H9 (cell line): ENCODE data around the gene RABGAP1L. TPM values are rescaled to one million over a fixed set of nuclear protein-coding genes. Genes with fewer than 3 reads are reported as not detected.

Source experiments
- DNase-seq: peaks from one replicate; pipeline ENCODE4 v3.0.0-alpha.2; 2017
- H2AFZ ChIP-seq: one replicate; pipeline ENCODE4 v1.6.1; 2013; ENCODE audit warnings: mild to moderate bottlenecking, low read length, control low read depth, moderate library complexity
- H2AK5ac ChIP-seq: 2 replicates; pipeline ENCODE4 v1.6.1; 2013; ENCODE audit warnings: low read length, control low read depth, mixed read lengths; ENCODE audit not compliant: insufficient read length
- H2BK120ac ChIP-seq: one replicate; pipeline ENCODE4 v1.6.1; 2013; ENCODE audit warnings: low read depth, mild to moderate bottlenecking, low read length, control low read depth, inconsistent platforms; ENCODE audit not compliant: poor library complexity, severe bottlenecking
- H2BK12ac ChIP-seq: 2 replicates; pipeline ENCODE4 v1.6.1; 2013; ENCODE audit warnings: low read length, control low read depth, mixed read lengths, low read depth; ENCODE audit not compliant: insufficient read length
- H2BK15ac ChIP-seq: 2 replicates; pipeline ENCODE4 v1.6.1; 2013; ENCODE audit warnings: low read depth, low read length, control low read depth
- H2BK20ac ChIP-seq: one replicate; pipeline ENCODE4 v1.6.1; 2013; ENCODE audit warnings: low read depth, mild to moderate bottlenecking, low read length, control low read depth, inconsistent platforms; ENCODE audit not compliant: poor library complexity, severe bottlenecking
- H2BK5ac ChIP-seq: 2 replicates; pipeline ENCODE4 v1.6.1; 2013; ENCODE audit warnings: low read length, control low read depth, mixed read lengths; ENCODE audit not compliant: insufficient read length
- H3K14ac ChIP-seq: 2 replicates; pipeline ENCODE4 v1.6.1; 2013; ENCODE audit warnings: low read length, control low read depth; ENCODE audit not compliant: insufficient read depth
- H3K18ac ChIP-seq: 2 replicates; pipeline ENCODE4 v1.6.1; 2013; ENCODE audit warnings: low read depth, mild to moderate bottlenecking, mixed read lengths, low read length, control low read depth; ENCODE audit not compliant: insufficient read length
- H3K23ac ChIP-seq: 2 replicates; pipeline ENCODE4 v1.6.1; 2013; ENCODE audit warnings: low read length, control low read depth, mixed read lengths, low read depth; ENCODE audit not compliant: insufficient read length
- H3K23me2 ChIP-seq: 2 replicates; pipeline ENCODE4 v1.6.1; 2013; ENCODE audit warnings: low read depth, mild to moderate bottlenecking, mixed read lengths, low read length, control low read depth; ENCODE audit not compliant: insufficient read length, poor library complexity, severe bottlenecking
- H3K27ac ChIP-seq: 2 replicates; pipeline ENCODE4 v1.5.1; 2013; ENCODE audit warnings: low read length, control low read depth, mixed read lengths, low read depth; ENCODE audit not compliant: insufficient read length
- H3K27me3 ChIP-seq: 2 replicates; pipeline ENCODE4 v1.6.1; 2013; ENCODE audit warnings: low read length, control low read depth, inconsistent platforms; ENCODE audit not compliant: insufficient read depth
- H3K4ac ChIP-seq: 2 replicates; pipeline ENCODE4 v1.6.1; 2013; ENCODE audit warnings: low read depth, mild to moderate bottlenecking, control low read depth, inconsistent platforms, low read length, moderate library complexity
- H3K4me1 ChIP-seq: 2 replicates; pipeline ENCODE4 v1.6.1; 2013; ENCODE audit warnings: low read length, control low read depth, inconsistent platforms; ENCODE audit not compliant: insufficient read depth
- H3K4me2 ChIP-seq: 2 replicates; pipeline ENCODE4 v1.6.1; 2013; ENCODE audit warnings: low read length, control low read depth, mixed read lengths; ENCODE audit not compliant: insufficient read length, insufficient read depth
- H3K56ac ChIP-seq: 2 replicates; pipeline ENCODE4 v1.6.1; 2013; ENCODE audit warnings: low read depth, mild to moderate bottlenecking, mixed read lengths, low read length, control low read depth; ENCODE audit not compliant: insufficient read length
- H3K79me1 ChIP-seq: 2 replicates; pipeline ENCODE4 v1.6.1; 2013; ENCODE audit warnings: low read depth, mild to moderate bottlenecking, moderate library complexity, low read length, control low read depth, inconsistent platforms; ENCODE audit not compliant: insufficient read depth, poor library complexity, severe bottlenecking
- H3K79me2 ChIP-seq: 2 replicates; pipeline ENCODE4 v1.6.1; 2013; ENCODE audit warnings: low read length, control low read depth, inconsistent platforms; ENCODE audit not compliant: insufficient read depth
- H3K9ac ChIP-seq: 2 replicates; pipeline ENCODE4 v1.6.1; 2013; ENCODE audit warnings: low read length, control low read depth, mixed read lengths; ENCODE audit not compliant: insufficient read length; ENCODE audit errors: extremely low read depth
- H3K9me3 ChIP-seq: one replicate; pipeline ENCODE4 v1.6.1; 2013; ENCODE audit warnings: low read depth, low read length, inconsistent platforms; ENCODE audit not compliant: control insufficient read depth
- H3T11ph ChIP-seq: one replicate; pipeline ENCODE4 v1.6.1; 2013; ENCODE audit warnings: mild to moderate bottlenecking, low read length, control low read depth, inconsistent platforms
- H4K20me1 ChIP-seq: one replicate; pipeline ENCODE4 v1.6.1; 2013; ENCODE audit not compliant: control insufficient read depth, insufficient read length, insufficient read depth
- H4K5ac ChIP-seq: 2 replicates; pipeline ENCODE4 v1.6.1; 2013; ENCODE audit warnings: low read depth, mild to moderate bottlenecking, mixed read lengths, low read length, control low read depth; ENCODE audit not compliant: insufficient read length
- H4K8ac ChIP-seq: replicated peaks from 2 replicates; pipeline ENCODE4 v1.6.1; 2013; ENCODE audit warnings: low read length, control low read depth, mixed read lengths, low read depth; ENCODE audit not compliant: insufficient read length
- H4K91ac ChIP-seq: 2 replicates; pipeline ENCODE4 v1.6.1; 2013; ENCODE audit warnings: low read depth, mild to moderate bottlenecking, moderate library complexity, mixed read lengths, low read length, control low read depth; ENCODE audit not compliant: insufficient read length
- H3K27ac Mint-ChIP-seq, 3 experiments: 2 replicates in 2 of 3; 3 replicates in 1 of 3; pipeline ENCODE4 v1.8.0; 2020 to 2021; ENCODE audit warnings: mixed read lengths in 3 of 3, mild to moderate bottlenecking in 1 of 3, moderate library complexity in 1 of 3
- H3K27me3 Mint-ChIP-seq: 2 replicates; pipeline ENCODE4 v1.8.0; 2021; ENCODE audit warnings: low read depth, mild to moderate bottlenecking, moderate library complexity, mixed read lengths
- H3K36me3 Mint-ChIP-seq, 3 experiments: 2 replicates in 2 of 3; 3 replicates in 1 of 3; pipeline ENCODE4 v1.8.0; 2020 to 2021; ENCODE audit warnings: low read depth in 3 of 3, mixed read lengths in 3 of 3; ENCODE audit not compliant: insufficient read depth in 1 of 3
- H3K4me1 Mint-ChIP-seq, 2 experiments: 2 replicates each; pipeline ENCODE4 v1.8.0; 2020; ENCODE audit warnings: mixed read lengths in 2 of 2
- H3K4me3 Mint-ChIP-seq, 2 experiments: 2 replicates in 1 of 2; 3 replicates in 1 of 2; pipeline ENCODE4 v1.8.0; 2020 to 2021; ENCODE audit warnings: mild to moderate bottlenecking in 2 of 2, mixed read lengths in 2 of 2, moderate library complexity in 1 of 2
- H3K9me3 Mint-ChIP-seq, 2 experiments: 2 replicates in 1 of 2; 3 replicates in 1 of 2; pipeline ENCODE4 v1.8.0; 2020; ENCODE audit warnings: mild to moderate bottlenecking in 2 of 2, mixed read lengths in 2 of 2, moderate library complexity in 1 of 2
- CTCF ChIP-seq: fragments of 200-600 bp; sonication (generic); conservative IDR thresholded peaks from 3 replicates; pipeline ENCODE4 v1.8.0; 2021; ENCODE audit warnings: antibody characterized with exemption, mild to moderate bottlenecking
- WGBS: extraction: QIAGEN DNeasy Blood & Tissue Kit; methylation state at CpG from one replicate; pipeline ENCODE4 v1.1.7; 2013; ENCODE audit warnings: missing lambda C conversion rate, low lambda C conversion rate, mixed read lengths; ENCODE audit not compliant: insufficient read length; ENCODE audit errors: extremely low coverage; 5-methylcytosine and 5-hydroxymethylcytosine counted together
- total RNA-seq: library from RNA; stranded (reverse); gene quantifications from 2 replicates; pipeline ENCODE4 v1.2.1, GENCODE V29; 2021

The RABGAP1L gene
- total RNA-seq, 1 experiment from 2014 or later, result 147 TPM

- no peak overlapping the region for H2AFZ ChIP-seq
- Mint-ChIP-seq H3K27ac (no peak overlapping the region), H3K4me3 (no peak overlapping the region), H3K4me1 (peaks cover 8 to 10% of the 10 kb centered on the region in 2 experiments), H3K36me3 (no peaks in the 10 kb centered on the region), H3K27me3 (no peaks in the 10 kb centered on the region), H3K9me3 (no peaks in the 10 kb centered on the region)
- H3K9ac ChIP-seq, result no peak overlapping the region
- no CpG with 5 or more reads among the region's 5 CpGs for WGBS
- no peak overlapping the region for H3K23ac ChIP-seq
- H3K14ac ChIP-seq, result no peak overlapping the region
- H2BK20ac ChIP-seq, result no peak overlapping the region
- H3K9me3 ChIP-seq, result no peaks in the 10 kb centered on the region
- no peaks in the 10 kb centered on the region for H4K20me1 ChIP-seq
- TF ChIP-seq CTCF, result no peak
- H3T11ph ChIP-seq, result no peak overlapping the region
- no peaks in the 10 kb centered on the region for H3K79me1 ChIP-seq
- H3K79me2 ChIP-seq, result no peaks in the 10 kb centered on the region
- DNase-seq, result no peak
- no peak overlapping the region for H3K18ac ChIP-seq
- no peak overlapping the region for H3K27ac ChIP-seq
- no peaks in the 10 kb centered on the region for H3K4me1 ChIP-seq
- H3K23me2 ChIP-seq, result no peaks in the 10 kb centered on the region
- no peak overlapping the region for H4K5ac ChIP-seq
- H2BK12ac ChIP-seq, result no peak overlapping the region
- no peak overlapping the region for H2BK5ac ChIP-seq
- no peak overlapping the region for H4K91ac ChIP-seq
- H3K27me3 ChIP-seq, result no peaks in the 10 kb centered on the region
- H4K8ac ChIP-seq, result no peak overlapping the region
- H2BK15ac ChIP-seq, result no peak overlapping the region
- H2BK120ac ChIP-seq, result no peak overlapping the region
- H3K4me2 ChIP-seq, result no peak overlapping the region
- H2AK5ac ChIP-seq, result no peak overlapping the region
- H3K4ac ChIP-seq, result no peak overlapping the region
- no peak overlapping the region for H3K56ac ChIP-seq
Measured at GRCh38 chr1:174367892-174368291, 208.6 kb downstream of the RABGAP1L start.
